Measurements from ENCODE around the gene TMEM94. TPM values are rescaled to one million over a fixed set of nuclear protein-coding genes. Genes with fewer than 3 reads are reported as not detected.
A peak's percentile ranks its signal among the peaks of the same experiment; 100 is the strongest.

Gene TMEM94
- total and polyA plus RNA-seq, 2 of the 13 experiments (the other 11 are each of a cell fraction or from before 2014, with no cell fraction given): 32.6 to 134 TPM

DNA sequence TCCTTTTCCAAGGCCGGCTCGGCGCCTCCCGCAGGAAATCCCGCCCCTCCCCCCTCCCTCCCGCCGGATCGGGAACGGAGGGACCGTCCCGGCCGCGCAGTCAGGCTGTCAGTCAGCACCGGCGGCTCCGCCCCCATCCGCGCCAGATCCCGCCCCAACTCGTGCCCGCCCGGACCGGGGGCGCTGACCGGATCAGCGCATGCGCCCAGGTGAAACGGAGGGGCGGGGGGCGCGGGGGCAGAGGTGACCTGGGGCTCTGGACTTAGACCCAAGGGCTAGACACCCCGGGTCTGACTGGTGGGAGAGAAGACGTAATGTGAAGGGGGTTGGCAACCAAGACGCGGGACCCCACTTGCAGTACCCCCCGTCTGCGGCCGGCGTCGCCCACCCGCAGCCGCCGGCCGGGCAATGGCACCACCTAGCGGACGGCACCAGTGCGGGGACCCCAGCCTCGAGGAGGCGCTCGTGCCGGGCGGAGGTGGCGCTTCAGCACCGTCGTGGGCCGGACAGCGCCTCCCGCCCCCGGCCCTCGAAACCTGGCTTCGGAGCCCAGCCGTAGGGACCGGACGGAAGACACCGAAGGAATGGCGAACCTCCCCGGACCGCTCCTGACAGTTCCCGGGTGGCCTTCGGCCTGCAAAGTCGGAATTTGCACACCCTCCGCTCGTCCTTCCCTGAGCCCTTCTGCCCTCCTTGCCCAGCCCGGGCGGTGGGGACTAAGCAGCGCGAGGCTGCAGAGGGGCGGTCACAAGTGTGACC, 59.2 kb downstream of the TMEM94 start, which contains the start of gene CASKIN2 (continued):
- no peak for TF ChIP-seq ZHX2 (IDR thresholded peaks at IDR 0.05; ENCODE audit: low read depth)
- TF ChIP-seq ZHX2 (CRISPR knock-in tag; IDR thresholded peaks at IDR 0.05; ENCODE audit: borderline replicate concordance): no peak; the same call in 1 of the 2 replicates
- peak; percentile 96 for TF ChIP-seq ZNF276 (CRISPR knock-in tag; IDR thresholded peaks at IDR 0.05; ENCODE audit: low read depth)
- TF ChIP-seq, protein P1, sequence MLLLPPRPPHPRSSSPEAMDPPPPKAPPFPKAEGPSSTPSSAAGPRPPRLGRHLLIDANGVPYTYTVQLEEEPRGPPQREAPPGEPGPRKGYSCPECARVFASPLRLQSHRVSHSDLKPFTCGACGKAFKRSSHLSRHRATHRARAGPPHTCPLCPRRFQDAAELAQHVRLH (CRISPR knock-in tag; IDR thresholded peaks at IDR 0.05; ENCODE audit: borderline replicate concordance, low read depth): peak; percentile 95; the same call in 1 of the 2 replicates
- peak; percentile 81; the same call in 1 of the 2 replicates for TF ChIP-seq ZSCAN22 (CRISPR knock-in tag; IDR thresholded peaks at IDR 0.05)
- TF ChIP-seq, protein P2, sequence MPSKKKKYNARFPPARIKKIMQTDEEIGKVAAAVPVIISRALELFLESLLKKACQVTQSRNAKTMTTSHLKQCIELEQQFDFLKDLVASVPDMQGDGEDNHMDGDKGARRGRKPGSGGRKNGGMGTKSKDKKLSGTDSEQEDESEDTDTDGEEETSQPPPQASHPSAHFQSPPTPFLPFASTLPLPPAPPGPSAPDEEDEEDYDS (CRISPR knock-in tag; IDR thresholded peaks at IDR 0.05): no peak; the same call in 1 of the 2 replicates
- TF ChIP-seq, protein P3, sequence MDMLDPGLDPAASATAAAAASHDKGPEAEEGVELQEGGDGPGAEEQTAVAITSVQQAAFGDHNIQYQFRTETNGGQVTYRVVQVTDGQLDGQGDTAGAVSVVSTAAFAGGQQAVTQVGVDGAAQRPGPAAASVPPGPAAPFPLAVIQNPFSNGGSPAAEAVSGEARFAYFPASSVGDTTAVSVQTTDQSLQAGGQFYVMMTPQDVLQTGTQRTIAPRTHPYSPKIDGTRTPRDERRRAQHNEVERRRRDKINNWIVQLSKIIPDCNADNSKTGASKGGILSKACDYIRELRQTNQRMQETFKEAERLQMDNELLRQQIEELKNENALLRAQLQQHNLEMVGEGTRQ (IDR thresholded peaks at IDR 0.05; ENCODE audit: low read depth, low read length): no peak
- TF ChIP-seq, protein P3 (CRISPR knock-in tag; IDR thresholded peaks at IDR 0.05; ENCODE audit: borderline replicate concordance): 0 out of 2 replicates have a peak, but pooled peaks have one; percentile 28
- TF ChIP-seq ZNF337 (CRISPR knock-in tag; IDR thresholded peaks at IDR 0.05; ENCODE audit: borderline replicate concordance, low read depth): peak; percentile 98; the same call in 1 of the 2 replicates
- peak; percentile 80 for TF ChIP-seq MYPOP (CRISPR knock-in tag; IDR thresholded peaks at IDR 0.05)
- TF ChIP-seq SALL2 (CRISPR knock-in tag; IDR thresholded peaks at IDR 0.05): peak; percentile 28; the same call in 1 of the 2 replicates
- peak; percentile 84; the same call in 1 of the 2 replicates for TF ChIP-seq ZNF670 (CRISPR knock-in tag; IDR thresholded peaks at IDR 0.05; ENCODE audit: borderline replicate concordance)
- TF ChIP-seq EHMT2 (IDR thresholded peaks at IDR 0.05; ENCODE audit: borderline replicate concordance, low read depth, low read length): peak; percentile 98
- TF ChIP-seq POGZ (CRISPR knock-in tag; IDR thresholded peaks at IDR 0.05): peak; percentile 45; the same call in 1 of the 2 replicates
- TF ChIP-seq STAT5B (CRISPR knock-in tag; IDR thresholded peaks at IDR 0.05): 0 out of 2 replicates have a peak, but pooled peaks have one; percentile 81
- peak; percentile 95 for TF ChIP-seq ZNF431 (CRISPR knock-in tag; IDR thresholded peaks at IDR 0.05; ENCODE audit: borderline replicate concordance, low read depth)

All from HepG2 (cell line).